GM12873 (cell line): ENCODE measurements around the gene GOLGA5.

Experiments
- TF ChIP-seq, protein P1 (sequence below): IDR thresholded peaks from 2 replicates; pipeline ENCODE4 v1.5.1; 2012; ENCODE audit warnings: low read depth, mild to moderate bottlenecking, moderate library complexity, low read length, control low read depth; ENCODE audit not compliant: insufficient read depth; ENCODE audit errors: missing control alignments

Gene GOLGA5

DNA sequence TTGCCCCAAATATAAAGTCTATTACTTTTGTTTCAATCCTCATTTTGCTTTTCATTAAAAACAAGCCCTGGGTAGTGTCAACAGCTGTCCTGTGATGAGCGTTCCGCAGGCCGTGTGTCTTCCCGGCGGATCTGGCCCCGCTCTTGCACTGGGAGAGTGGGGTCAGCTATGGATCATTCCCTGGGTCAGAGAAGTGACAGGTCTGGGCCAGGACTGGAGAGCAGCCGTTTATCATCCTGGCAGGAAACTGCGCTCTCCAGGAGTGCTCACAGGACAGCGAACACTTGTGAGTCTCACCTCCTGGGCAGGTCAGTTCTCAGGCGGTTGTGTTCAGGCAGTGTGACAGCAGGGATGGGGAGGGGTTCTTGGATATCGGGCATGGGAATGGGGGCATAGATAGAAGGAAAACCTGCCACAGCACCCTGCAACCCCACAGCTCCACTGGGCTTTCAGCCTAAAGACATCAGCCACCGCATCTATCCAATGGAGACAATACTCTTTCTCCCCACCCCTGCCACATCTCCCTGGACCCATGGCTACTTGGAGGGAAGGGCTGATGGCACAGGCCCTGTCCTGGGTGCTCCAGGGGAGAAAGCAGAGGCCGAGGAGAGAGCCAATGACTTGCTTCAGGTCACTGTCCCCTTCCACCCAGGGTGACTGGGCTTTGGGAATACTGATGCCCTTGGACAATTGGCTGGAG, 81.0 kb downstream of the GOLGA5 start:
- TF ChIP-seq, protein P1, sequence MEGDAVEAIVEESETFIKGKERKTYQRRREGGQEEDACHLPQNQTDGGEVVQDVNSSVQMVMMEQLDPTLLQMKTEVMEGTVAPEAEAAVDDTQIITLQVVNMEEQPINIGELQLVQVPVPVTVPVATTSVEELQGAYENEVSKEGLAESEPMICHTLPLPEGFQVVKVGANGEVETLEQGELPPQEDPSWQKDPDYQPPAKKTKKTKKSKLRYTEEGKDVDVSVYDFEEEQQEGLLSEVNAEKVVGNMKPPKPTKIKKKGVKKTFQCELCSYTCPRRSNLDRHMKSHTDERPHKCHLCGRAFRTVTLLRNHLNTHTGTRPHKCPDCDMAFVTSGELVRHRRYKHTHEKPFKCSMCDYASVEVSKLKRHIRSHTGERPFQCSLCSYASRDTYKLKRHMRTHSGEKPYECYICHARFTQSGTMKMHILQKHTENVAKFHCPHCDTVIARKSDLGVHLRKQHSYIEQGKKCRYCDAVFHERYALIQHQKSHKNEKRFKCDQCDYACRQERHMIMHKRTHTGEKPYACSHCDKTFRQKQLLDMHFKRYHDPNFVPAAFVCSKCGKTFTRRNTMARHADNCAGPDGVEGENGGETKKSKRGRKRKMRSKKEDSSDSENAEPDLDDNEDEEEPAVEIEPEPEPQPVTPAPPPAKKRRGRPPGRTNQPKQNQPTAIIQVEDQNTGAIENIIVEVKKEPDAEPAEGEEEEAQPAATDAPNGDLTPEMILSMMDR = no peak

DNA sequence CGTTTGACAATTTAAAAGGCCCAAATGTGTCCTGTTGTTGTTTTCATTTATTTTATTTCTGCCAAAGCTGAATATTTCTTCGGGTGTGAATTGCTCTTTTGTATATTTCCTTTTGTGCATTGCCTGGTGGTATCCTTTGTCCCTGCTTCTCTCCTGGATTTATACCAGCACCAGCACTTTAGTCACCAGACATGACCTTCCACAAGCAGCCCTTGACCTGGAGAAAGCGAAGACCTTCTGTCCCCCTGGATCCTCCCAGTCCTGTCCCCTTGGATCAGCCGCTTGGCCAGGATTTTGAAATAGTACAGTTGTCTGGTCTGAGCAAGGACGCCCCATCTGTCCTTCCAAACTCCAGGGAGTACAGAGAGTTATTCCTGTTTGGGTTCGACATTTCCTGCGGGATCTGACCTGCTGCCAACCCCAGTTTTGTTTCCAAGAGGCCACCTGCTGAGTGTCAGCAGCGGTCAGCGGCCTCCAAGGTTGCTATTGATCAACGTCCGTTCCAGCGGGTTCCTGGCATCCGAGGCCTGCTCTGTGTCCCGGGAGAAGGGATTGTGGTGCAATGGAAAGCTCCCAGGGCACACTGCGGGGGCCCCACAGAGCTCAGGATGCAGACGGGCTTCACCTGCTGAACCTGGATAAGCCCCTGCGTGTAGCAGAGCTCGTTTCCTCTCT, 83.8 kb downstream of the GOLGA5 start:
- TF ChIP-seq, protein P1 = no peak

DNA sequence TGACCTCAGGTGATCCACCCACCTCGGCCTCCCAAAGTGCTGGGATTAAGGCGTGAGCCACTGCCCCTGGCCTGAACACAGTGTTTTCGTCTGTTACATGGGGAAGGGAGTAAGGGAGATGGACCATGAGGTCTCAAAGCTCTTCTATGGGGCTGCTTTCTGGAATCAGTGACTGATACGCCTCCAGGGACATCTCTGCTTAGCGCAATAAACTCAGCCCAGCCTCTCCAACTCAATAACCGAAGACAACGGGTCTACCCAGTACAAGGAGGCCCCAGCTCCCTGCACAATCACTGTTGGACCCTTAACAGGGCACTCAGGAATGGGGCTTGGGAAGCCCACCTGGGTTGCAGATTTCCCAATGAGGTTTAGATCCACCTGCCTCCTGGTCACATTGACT, 86.2 kb downstream of the GOLGA5 start:
- TF ChIP-seq, protein P1 = no peak

DNA sequence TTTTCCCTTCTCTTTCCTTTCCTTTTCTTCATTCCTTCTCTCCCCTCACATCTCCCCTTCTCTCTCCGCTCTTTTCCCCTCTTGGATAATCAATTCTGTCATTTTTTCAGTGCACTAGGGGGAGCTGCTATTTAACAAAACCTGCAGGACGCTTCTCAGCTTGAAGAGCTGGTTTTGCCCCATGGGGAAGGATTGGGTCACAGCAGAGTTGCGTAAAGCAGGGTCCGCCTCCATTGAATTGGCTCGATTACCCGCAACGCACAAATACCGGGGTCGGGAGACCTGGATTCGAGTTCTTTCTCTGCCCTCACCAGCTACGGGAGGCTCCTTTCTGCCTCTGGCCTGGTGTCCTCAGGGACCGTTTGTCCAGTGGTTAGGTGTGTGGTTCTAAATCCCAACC, 86.7 kb downstream of the GOLGA5 start:
- TF ChIP-seq, protein P1 = no peak

DNA sequence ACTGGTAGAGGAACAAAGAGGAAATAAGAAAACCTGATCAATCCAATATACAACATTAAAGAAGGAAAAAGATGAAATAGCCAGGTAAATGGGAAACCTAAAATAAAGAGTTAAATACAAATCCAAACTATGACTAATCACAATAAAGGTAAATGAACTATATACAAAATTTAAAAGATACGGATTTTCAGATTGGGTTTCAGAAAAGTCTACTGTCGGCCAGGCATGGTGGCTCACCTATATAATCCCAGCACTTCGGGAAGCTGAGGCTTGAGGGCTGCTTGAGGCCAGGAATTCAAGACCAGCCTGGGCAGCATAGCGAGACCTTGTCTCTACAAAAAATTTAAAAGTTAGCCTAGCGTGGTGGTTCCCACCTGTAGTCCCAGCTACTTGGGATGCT, 89.0 kb downstream of the GOLGA5 start:
- TF ChIP-seq, protein P1 = no peak

DNA sequence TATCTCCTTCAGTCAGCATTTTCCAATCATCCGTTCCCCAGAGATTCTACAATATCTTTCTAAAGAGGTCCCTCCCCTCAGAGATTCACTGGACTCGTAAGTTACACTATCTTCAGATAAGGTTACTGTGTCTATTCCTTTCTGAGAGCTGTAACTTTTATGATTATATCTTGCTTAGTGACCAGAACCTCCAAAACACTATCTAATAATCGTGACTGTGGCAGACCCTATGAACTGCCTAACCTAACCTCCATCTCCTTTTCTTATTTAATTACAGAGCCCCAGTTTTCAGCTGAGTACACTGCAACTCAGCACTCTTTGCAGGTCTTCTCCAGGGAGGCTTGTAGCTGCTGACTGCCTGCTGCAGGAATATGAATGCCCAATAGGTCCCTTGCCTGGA, 90.3 kb downstream of the GOLGA5 start:
- TF ChIP-seq, protein P1 = no peak

DNA sequence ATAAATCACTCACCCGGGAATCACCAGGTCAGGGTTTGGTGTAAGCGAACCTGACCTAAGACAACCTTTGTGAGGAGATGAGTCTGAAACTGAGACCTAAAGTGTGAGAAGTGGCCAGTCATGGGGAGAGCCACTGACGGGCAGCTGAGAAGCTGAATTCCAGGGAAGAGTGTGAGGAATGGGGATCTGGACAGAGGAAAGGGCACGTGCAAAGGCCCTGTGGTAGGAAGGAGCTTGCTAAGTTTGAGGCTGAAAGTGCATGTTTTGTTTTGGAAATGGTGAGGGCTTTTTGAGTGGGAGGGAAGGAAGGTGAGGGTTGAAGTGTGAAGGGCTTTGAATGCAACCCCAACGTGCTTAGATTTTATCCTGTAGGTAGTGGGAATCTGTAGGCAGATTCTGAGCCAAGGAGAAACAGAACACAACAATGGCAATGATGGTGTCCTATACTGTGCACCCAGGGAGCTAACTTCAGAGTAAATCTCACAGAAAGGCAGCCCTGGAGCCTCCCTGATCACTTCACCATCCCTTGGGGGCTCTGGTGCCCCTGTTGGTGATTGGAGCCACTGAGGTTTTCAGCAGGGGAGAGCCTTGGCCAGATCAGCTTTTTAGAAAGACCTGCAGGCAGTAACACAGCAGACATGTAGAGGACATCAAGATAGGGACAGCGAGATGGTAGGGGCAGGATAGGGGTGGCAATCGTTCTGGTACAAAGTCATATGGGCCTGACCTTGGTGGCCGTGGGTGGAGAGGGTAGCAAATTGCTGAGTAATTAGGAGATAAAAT, 91.4 kb downstream of the GOLGA5 start:
- TF ChIP-seq, protein P1 = no peak
